K562 (cell line): ENCODE data around the gene ARHGAP24. TPM values are rescaled to one million over a fixed set of nuclear protein-coding genes. Genes with fewer than 3 reads are reported as not detected.

Experiments used
- ATAC-seq: fragments of 200-7000 bp; cut with Tn5 transposase; 3 replicates; pipeline ENCODE4 v1.9.1; 2020; ENCODE audit warnings: moderate library complexity
- BruUV-seq: library from RNA; stranded (reverse); fragments of 400-500 nt; replicated peaks from 2 replicates; lab custom pipeline; 2021; lab: Mats Ljungman, UMichigan
- CTCF ChIA-PET: fragments of 300-600 bp; formaldehyde crosslinking; extraction: SDS; loops from one replicate; lab custom pipeline; 2021; ENCODE audit warnings: low intra/inter-chr PET ratio; lab: Yijun Ruan, JAX
- POLR2A ChIA-PET: fragments of 300-600, 350-650 bp; sonication (Branson Sonifier 250); formaldehyde crosslinking; extraction: SDS; loops from one replicate; lab custom pipeline; 2021; ENCODE audit warnings: antibody characterized with exemption, inconsistent platforms; lab: Yijun Ruan, JAX
- DNase-seq, 4 experiments: peaks; one replicate each; pipeline versions ENCODE4 v3.0.0 to v3.0.0-alpha.2; 2011 to 2018; ENCODE audit warnings: low spot score in 3 of 4, mixed read lengths in 3 of 4; ENCODE audit errors: extremely low read depth in 1 of 4
- FAIRE-seq: peaks from 2 replicates; lab custom pipeline; 2011; peaks lifted over from hg19 to GRCh38; lab: Jason Lieb, UNC
- H2AFZ ChIP-seq: 2 replicates; pipeline ENCODE4 v1.6.0; 2011; ENCODE audit warnings: low read depth, low read length, control low read depth, inconsistent platforms
- H3K27ac ChIP-seq: fragments of 200-600 bp; 3 replicates; pipeline ENCODE4 v1.8.0; 2011; ENCODE audit warnings: low read depth, mild to moderate bottlenecking, control low read depth, inconsistent platforms, low read length, moderate library complexity, mixed read lengths; ENCODE audit errors: extremely low read depth
- H3K27me3 ChIP-seq, 2 experiments: fragments of 300-600 bp in 1 of 2; 2 replicates in 1 of 2; 3 replicates in 1 of 2; pipeline versions ENCODE4 v1.6.0 to v1.8.0; 2011; ENCODE audit warnings: inconsistent platforms in 2 of 2, low read length in 2 of 2, mild to moderate bottlenecking in 1 of 2, mixed read lengths in 1 of 2, moderate library complexity in 1 of 2; ENCODE audit not compliant: control insufficient read depth in 2 of 2, insufficient read depth in 2 of 2
- H3K36me3 ChIP-seq: fragments of 300-600 bp; 3 replicates; pipeline ENCODE4 v1.8.0; 2011; ENCODE audit warnings: mild to moderate bottlenecking, low read length, inconsistent platforms; ENCODE audit not compliant: control insufficient read depth, insufficient read depth
- H3K4me1 ChIP-seq, 2 experiments: fragments of 200-600 bp in 1 of 2; replicated peaks in 1 of 2; 2 replicates in 1 of 2; 3 replicates in 1 of 2; pipeline versions ENCODE4 v1.5.1 to v1.8.0; 2011; ENCODE audit warnings: inconsistent platforms in 2 of 2, low read length in 2 of 2, mild to moderate bottlenecking in 1 of 2, mixed read lengths in 1 of 2, moderate library complexity in 1 of 2; ENCODE audit not compliant: control insufficient read depth in 2 of 2, insufficient read depth in 2 of 2
- H3K4me2 ChIP-seq: 2 replicates; pipeline ENCODE4 v1.6.1; 2011; ENCODE audit warnings: low read length, control low read depth, inconsistent platforms, mixed read lengths; ENCODE audit not compliant: insufficient read depth
- H3K4me3 ChIP-seq: fragments of 200-600 bp; sonication (generic), shearing (Covaris generic); 2 replicates; pipeline ENCODE4 v1.5.1; 2016; ENCODE audit warnings: control low read depth, inconsistent platforms
- H3K79me2 ChIP-seq: fragments of 200-600 bp; 3 replicates; pipeline ENCODE4 v1.8.0; 2011; ENCODE audit warnings: low read length, inconsistent platforms; ENCODE audit not compliant: control insufficient read depth, insufficient read depth
- H3K9ac ChIP-seq, 2 experiments: 2 replicates each; pipeline versions ENCODE4 v1.6.0 to v1.6.1; 2011; ENCODE audit warnings: low read depth in 2 of 2, low read length in 2 of 2, control low read depth in 1 of 2, inconsistent platforms in 1 of 2, mild to moderate bottlenecking in 1 of 2, mixed read lengths in 1 of 2; ENCODE audit not compliant: insufficient read depth in 1 of 2
- H3K9me1 ChIP-seq: one replicate; pipeline ENCODE4 v1.6.0; 2011; ENCODE audit warnings: inconsistent platforms, mild to moderate bottlenecking, low read length, moderate library complexity; ENCODE audit not compliant: control insufficient read depth, insufficient read depth
- H3K9me3 ChIP-seq: replicated peaks from 2 replicates; pipeline ENCODE4 v1.5.1; 2011; ENCODE audit warnings: low read depth, low read length, inconsistent platforms; ENCODE audit not compliant: control insufficient read depth, insufficient read depth
- H4K20me1 ChIP-seq: replicated peaks from 2 replicates; pipeline ENCODE4 v1.6.1; 2011; ENCODE audit warnings: low read length, inconsistent platforms, mixed read lengths; ENCODE audit not compliant: control insufficient read depth, insufficient read depth
- CBFA2T2 ChIP-seq: fragments of 450-650 bp; conservative IDR thresholded peaks from 2 replicates; pipeline ENCODE4 v1.6.1; 2017; ENCODE audit warnings: mild to moderate bottlenecking
- RBM39 ChIP-seq: fragments of 200-400 bp; formaldehyde crosslinking; optimal IDR thresholded peaks from 2 replicates; pipeline ENCODE3; 2018; ENCODE audit warnings: low read depth, low read length
- WGBS: fragments of 100-300 bp; shearing (Covaris generic); methylation state at CpG from one replicate; pipeline ENCODE4 v1.1.6; 2016; ENCODE audit warnings: low coverage, mixed read lengths; ENCODE audit not compliant: insufficient coverage; ENCODE audit errors: missing lambda C conversion rate; 5-methylcytosine and 5-hydroxymethylcytosine counted together
- in situ Hi-C: fragments of 300-500 bp; cut with MboI; formaldehyde crosslinking; loops from 4 replicates; pipeline ENCODE4 v1.15.0; 2018; ENCODE audit warnings: inconsistent platforms, mixed read lengths
- intact Hi-C: fragments of 100-400 bp; cut with micrococcal nuclease; formaldehyde crosslinking; loops from 2 replicates; pipeline ENCODE4 v1.14.2; 2022
- polyA plus RNA-seq, 8 experiments: library from polyadenylated mRNA; depleted of rRNA in 4 of 8; stranded (reverse) in 5 of 8; unstranded in 3 of 8; fragments of >200 nt; fragmentation: Nextera tagmentation in 2 of 8; fragmentation: Illumina TruSeq in 1 of 8; extraction: Ambion mirVana in 2 of 8; extraction: Trizol in 1 of 8; gene quantifications; 2 replicates each; pipeline versions ENCODE4 v1.2.1 to v1.2.3, GENCODE V29; 2011 to 2014; ENCODE audit warnings: inconsistent platforms in 1 of 8, missing spikeins in 1 of 8
- total RNA-seq, 7 experiments: library from RNA; depleted of rRNA in 6 of 7; stranded (reverse); fragments of >200 nt in 6 of 7; fragmentation: Illumina TruSeq in 2 of 7; extraction: Trizol in 2 of 7; gene quantifications; 2 replicates each; pipeline versions ENCODE4 v1.2.1 to v1.2.3, GENCODE V29; 2011 to 2021; ENCODE audit warnings: low replicate concordance in 1 of 7
- TF ChIP-seq, protein P1 (sequence below): fragments of 250-450 bp; sonication (Bioruptor Pico); IDR thresholded peaks from 2 replicates; pipeline ENCODE4 v1.8.0; 2022; ENCODE audit warnings: inconsistent platforms, mild to moderate bottlenecking, moderate library complexity, borderline replicate concordance
- TF ChIP-seq, protein P2 (sequence below): fragments of 200-600 bp; sonication (generic); IDR thresholded peaks from one replicate; pipeline ENCODE4 v1.6.1; 2012; ENCODE audit warnings: mild to moderate bottlenecking, low read depth, low read length, inconsistent platforms

The ARHGAP24 gene
- total and polyA plus RNA-seq, 9 of the 15 experiments (the other 6 are each of a cell fraction or from before 2014, with no cell fraction given) = 8.0 to 22.6 (median 14.0) TPM

DNA sequence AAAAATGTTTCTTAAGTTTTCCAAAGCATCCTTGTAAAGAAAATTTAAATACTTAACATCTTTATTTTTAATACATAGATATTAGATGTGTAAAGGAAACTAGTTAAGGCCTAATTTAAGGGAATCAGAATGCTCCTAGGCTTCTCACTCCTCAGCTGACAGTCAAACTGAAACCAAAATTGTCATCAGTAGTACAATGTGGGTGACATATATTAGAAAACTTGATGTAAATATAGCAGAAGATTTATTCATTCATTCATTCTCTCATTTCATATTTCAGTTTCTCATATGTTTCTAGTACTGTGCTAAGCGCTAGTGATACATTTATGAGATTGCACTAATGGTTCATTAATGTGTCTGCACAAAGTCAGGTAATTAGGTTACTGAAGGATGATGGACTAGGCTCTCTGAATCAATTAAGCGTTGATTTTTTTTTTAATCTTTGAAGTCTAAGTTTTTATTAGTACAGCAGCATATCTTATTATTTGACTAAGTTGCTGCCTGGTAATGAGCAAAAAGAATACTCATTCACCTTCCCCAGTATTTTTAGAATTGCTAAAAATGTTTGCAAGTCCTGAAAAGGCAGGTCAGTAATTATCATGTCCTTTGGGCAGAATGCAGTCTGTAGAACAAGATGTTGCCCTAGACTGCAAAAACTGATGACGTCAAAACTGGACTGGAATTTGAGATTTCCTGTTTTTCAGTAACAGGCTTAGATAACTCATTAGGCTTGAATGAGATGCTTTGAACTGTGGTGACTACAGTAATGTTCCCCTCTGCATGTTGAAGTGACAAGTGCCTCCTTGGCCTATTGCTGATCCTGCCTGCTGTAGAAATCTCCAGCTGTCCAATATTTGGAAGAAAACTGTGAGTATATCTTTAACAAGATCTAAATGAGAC lies 128.7 kb downstream of the ARHGAP24 start:
- WGBS = 57% methylated on average over 3 of the region's 3 CpGs
- no peaks in the 10 kb centered on the region for H3K9me1 ChIP-seq
- H3K9me3 ChIP-seq = no peaks in the 10 kb centered on the region
- no peaks in the 10 kb centered on the region; the same call in 2 of the 3 replicates for H3K36me3 ChIP-seq
- in situ Hi-C loops = no loop called here
- CTCF ChIA-PET = no interaction called here
- no peak overlapping the region for H3K9ac ChIP-seq
- H4K20me1 ChIP-seq = no peaks in the 10 kb centered on the region
- FAIRE-seq = peak; percentile 29
- no TSS peak for BruUV-seq
- H3K4me2 ChIP-seq = no peak overlapping the region
- no peak overlapping the region for H3K27ac ChIP-seq
- no peak overlapping the region for H2AFZ ChIP-seq
- POLR2A ChIA-PET = no interaction called here
- H3K79me2 ChIP-seq = peaks cover 16% of the 10 kb centered on the region
- H3K4me1 ChIP-seq = no peaks in the 10 kb centered on the region
- no peak for DNase-seq
- ATAC-seq = no peak
- intact Hi-C loops = no loop called here
- H3K4me3 ChIP-seq = no peak overlapping the region
- no peaks in the 10 kb centered on the region for H3K27me3 ChIP-seq
- no peak for TF ChIP-seq CBFA2T2
- no peak for TF ChIP-seq RBM39
- TF ChIP-seq, protein P1, sequence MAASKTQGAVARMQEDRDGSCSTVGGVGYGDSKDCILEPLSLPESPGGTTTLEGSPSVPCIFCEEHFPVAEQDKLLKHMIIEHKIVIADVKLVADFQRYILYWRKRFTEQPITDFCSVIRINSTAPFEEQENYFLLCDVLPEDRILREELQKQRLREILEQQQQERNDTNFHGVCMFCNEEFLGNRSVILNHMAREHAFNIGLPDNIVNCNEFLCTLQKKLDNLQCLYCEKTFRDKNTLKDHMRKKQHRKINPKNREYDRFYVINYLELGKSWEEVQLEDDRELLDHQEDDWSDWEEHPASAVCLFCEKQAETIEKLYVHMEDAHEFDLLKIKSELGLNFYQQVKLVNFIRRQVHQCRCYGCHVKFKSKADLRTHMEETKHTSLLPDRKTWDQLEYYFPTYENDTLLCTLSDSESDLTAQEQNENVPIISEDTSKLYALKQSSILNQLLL (CRISPR knock-in tag) = no peak
- TF ChIP-seq, protein P2, sequence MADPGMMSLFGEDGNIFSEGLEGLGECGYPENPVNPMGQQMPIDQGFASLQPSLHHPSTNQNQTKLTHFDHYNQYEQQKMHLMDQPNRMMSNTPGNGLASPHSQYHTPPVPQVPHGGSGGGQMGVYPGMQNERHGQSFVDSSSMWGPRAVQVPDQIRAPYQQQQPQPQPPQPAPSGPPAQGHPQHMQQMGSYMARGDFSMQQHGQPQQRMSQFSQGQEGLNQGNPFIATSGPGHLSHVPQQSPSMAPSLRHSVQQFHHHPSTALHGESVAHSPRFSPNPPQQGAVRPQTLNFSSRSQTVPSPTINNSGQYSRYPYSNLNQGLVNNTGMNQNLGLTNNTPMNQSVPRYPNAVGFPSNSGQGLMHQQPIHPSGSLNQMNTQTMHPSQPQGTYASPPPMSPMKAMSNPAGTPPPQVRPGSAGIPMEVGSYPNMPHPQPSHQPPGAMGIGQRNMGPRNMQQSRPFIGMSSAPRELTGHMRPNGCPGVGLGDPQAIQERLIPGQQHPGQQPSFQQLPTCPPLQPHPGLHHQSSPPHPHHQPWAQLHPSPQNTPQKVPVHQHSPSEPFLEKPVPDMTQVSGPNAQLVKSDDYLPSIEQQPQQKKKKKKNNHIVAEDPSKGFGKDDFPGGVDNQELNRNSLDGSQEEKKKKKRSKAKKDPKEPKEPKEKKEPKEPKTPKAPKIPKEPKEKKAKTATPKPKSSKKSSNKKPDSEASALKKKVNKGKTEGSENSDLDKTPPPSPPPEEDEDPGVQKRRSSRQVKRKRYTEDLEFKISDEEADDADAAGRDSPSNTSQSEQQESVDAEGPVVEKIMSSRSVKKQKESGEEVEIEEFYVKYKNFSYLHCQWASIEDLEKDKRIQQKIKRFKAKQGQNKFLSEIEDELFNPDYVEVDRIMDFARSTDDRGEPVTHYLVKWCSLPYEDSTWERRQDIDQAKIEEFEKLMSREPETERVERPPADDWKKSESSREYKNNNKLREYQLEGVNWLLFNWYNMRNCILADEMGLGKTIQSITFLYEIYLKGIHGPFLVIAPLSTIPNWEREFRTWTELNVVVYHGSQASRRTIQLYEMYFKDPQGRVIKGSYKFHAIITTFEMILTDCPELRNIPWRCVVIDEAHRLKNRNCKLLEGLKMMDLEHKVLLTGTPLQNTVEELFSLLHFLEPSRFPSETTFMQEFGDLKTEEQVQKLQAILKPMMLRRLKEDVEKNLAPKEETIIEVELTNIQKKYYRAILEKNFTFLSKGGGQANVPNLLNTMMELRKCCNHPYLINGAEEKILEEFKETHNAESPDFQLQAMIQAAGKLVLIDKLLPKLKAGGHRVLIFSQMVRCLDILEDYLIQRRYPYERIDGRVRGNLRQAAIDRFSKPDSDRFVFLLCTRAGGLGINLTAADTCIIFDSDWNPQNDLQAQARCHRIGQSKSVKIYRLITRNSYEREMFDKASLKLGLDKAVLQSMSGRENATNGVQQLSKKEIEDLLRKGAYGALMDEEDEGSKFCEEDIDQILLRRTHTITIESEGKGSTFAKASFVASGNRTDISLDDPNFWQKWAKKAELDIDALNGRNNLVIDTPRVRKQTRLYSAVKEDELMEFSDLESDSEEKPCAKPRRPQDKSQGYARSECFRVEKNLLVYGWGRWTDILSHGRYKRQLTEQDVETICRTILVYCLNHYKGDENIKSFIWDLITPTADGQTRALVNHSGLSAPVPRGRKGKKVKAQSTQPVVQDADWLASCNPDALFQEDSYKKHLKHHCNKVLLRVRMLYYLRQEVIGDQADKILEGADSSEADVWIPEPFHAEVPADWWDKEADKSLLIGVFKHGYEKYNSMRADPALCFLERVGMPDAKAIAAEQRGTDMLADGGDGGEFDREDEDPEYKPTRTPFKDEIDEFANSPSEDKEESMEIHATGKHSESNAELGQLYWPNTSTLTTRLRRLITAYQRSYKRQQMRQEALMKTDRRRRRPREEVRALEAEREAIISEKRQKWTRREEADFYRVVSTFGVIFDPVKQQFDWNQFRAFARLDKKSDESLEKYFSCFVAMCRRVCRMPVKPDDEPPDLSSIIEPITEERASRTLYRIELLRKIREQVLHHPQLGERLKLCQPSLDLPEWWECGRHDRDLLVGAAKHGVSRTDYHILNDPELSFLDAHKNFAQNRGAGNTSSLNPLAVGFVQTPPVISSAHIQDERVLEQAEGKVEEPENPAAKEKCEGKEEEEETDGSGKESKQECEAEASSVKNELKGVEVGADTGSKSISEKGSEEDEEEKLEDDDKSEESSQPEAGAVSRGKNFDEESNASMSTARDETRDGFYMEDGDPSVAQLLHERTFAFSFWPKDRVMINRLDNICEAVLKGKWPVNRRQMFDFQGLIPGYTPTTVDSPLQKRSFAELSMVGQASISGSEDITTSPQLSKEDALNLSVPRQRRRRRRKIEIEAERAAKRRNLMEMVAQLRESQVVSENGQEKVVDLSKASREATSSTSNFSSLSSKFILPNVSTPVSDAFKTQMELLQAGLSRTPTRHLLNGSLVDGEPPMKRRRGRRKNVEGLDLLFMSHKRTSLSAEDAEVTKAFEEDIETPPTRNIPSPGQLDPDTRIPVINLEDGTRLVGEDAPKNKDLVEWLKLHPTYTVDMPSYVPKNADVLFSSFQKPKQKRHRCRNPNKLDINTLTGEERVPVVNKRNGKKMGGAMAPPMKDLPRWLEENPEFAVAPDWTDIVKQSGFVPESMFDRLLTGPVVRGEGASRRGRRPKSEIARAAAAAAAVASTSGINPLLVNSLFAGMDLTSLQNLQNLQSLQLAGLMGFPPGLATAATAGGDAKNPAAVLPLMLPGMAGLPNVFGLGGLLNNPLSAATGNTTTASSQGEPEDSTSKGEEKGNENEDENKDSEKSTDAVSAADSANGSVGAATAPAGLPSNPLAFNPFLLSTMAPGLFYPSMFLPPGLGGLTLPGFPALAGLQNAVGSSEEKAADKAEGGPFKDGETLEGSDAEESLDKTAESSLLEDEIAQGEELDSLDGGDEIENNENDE = no peak
